Memory B cell (primary cell): ENCODE measurements around the gene PMIS2.

Source experiments
- ATAC-seq: fragments of 150-1000 bp; cut with Tn5 transposase; 2 replicates; pipeline ENCODE4 v1.10.0; 2021; ENCODE audit warnings: low read depth, mild to moderate bottlenecking, moderate library complexity
- DNase-seq, 2 donors: peaks; one replicate each; pipeline ENCODE4 v3.0.0; 2022; ENCODE audit warnings: low spot score in 2 of 2
- H3K27ac Mint-ChIP-seq: one replicate; pipeline ENCODE4 v1.8.0; 2022; ENCODE audit warnings: mild to moderate bottlenecking, moderate library complexity, mixed read lengths
- H3K27me3 Mint-ChIP-seq: one replicate; pipeline ENCODE4 v1.8.0; 2022; ENCODE audit warnings: mixed read lengths
- H3K36me3 Mint-ChIP-seq: one replicate; pipeline ENCODE4 v1.8.0; 2022; ENCODE audit warnings: mild to moderate bottlenecking, mixed read lengths
- H3K4me1 Mint-ChIP-seq: one replicate; pipeline ENCODE4 v1.8.0; 2022; ENCODE audit warnings: mixed read lengths
- H3K4me3 Mint-ChIP-seq: one replicate; pipeline ENCODE4 v1.8.0; 2022; ENCODE audit warnings: mild to moderate bottlenecking, moderate library complexity, mixed read lengths
- H3K9me3 Mint-ChIP-seq: one replicate; pipeline ENCODE4 v1.8.0; 2022; ENCODE audit warnings: mixed read lengths

Gene PMIS2

DNA sequence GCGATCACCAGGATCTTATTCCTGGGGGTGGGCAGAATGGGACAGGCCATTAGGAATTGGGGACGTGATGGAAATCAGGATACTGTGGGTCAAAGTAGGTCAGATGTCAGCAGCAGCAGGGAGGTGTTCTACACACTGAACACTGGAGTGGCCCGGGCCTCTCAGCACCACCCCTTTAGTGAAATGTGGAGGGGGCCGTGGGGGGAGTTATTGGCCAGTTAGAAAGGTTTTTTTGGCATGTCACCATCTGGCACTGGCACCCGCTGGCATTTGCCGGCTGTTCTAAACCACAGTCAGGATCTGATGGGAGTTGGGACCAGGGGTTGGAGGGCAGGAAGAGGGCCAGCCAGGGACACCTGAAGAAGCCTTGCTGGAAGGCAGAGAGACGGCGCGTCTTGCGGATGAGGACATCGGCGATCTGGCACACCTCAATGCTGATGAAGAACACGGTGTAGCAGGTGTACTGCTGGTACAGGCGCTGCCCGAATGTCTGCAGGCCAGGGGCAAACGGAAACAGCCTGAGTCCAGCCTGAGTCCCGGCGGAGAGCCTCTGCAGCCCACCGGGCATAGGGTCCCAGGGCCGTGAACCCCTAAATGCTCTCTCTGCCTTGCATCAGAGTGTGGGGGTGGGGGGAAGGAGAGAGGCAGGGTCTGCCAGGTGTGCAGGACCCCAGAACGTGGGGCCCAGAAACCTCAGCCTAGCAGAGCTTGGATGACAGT is 34.7 kb upstream of the PMIS2 start:
- Mint-ChIP-seq H3K27ac (no peak overlapping the region), H3K27me3 (peaks cover 11% of the 10 kb centered on the region), H3K4me1 (peaks cover 20% of the 10 kb centered on the region)

DNA sequence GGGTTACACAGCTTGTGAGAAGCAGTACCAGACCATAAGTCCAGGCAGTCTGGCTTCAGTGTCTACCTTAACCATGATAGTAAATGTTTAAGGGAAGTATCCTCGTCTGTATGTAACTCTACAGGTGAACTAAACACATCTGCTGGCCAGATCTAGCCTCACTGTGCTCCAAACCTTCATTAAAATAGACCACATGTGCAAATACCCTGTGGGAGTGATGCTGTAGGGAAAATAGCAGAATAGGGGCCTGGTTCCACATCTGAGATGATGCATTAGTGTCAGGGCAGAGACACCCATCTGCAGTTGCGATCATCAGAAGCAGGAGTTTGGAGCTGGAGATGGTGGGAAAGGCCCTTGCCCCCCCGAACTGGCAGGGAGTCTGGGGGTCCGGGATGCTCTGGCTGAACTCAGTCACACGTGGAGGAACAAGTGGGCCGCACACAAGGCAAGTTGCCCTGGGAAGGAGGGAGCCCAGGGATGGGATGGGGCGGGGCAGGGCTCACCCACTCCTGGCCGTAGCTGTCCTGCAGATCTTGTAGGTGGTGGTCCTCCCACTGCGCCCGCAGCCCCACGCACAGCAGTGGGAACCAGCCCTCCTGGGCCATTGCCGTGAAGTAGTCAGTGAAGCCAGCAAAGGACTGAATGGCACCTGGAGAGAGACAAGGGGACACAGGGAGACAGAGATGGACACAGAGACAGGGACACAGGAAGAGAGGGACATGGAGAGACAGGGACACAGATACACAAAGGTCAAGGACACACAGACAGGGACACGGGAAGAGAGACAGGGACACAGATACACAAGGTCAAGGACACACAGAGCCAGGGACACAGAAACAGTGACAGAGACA is 33.2 kb upstream of the PMIS2 start:
- H3K27me3 Mint-ChIP-seq = peaks cover 18% of the 10 kb centered on the region
- no peak overlapping the region for H3K27ac Mint-ChIP-seq
- H3K9me3 Mint-ChIP-seq = no peaks in the 10 kb centered on the region
- H3K36me3 Mint-ChIP-seq = peaks cover 16% of the 10 kb centered on the region
- peaks cover 16% of the 10 kb centered on the region for H3K4me1 Mint-ChIP-seq
- ATAC-seq (no peak), DNase-seq (no peak)
- no peak overlapping the region for H3K4me3 Mint-ChIP-seq

More for the DNA sequence above, 34.7 kb upstream of the PMIS2 start:
- H3K4me3 Mint-ChIP-seq = no peak overlapping the region
- H3K9me3 Mint-ChIP-seq = no peaks in the 10 kb centered on the region
- DNase-seq (no peak), ATAC-seq (no peak)
- H3K36me3 Mint-ChIP-seq = peaks cover 19% of the 10 kb centered on the region

DNA sequence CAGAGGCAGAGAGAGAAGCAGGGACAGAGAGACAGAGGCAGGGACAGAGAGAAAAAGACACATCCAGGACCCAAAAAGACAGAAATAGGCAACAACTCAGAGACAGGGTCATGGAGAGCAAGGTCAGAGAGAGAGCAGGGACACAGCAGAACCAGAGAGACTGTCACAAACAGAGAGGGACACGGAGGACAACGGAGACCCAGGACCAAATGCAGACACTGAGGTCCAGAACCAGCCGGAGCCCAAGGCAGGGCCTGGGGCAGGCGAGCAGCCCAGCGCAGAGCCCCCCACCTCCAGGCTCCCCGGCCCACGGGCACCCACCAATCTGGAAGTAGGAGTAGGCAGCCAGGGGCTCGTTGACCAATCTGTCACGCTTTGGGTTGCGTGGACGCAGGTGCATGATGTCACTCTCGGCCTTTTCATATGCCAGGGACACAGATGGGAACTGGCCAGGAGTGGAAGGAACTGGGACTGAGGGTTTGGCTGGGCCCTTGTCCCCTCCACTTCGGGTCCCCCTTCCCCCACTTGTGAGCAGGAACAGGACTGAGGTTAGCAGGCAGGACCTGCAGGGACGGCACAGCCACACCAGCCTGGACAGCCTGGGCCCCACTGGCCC is 32.5 kb upstream of the PMIS2 start:
- ATAC-seq (no peak), DNase-seq (no peak)
- Mint-ChIP-seq H3K4me1 (peaks cover 15% of the 10 kb centered on the region), H3K9me3 (no peaks in the 10 kb centered on the region), H3K4me3 (no peak overlapping the region), H3K36me3 (peaks cover 14% of the 10 kb centered on the region), H3K27me3 (peaks cover 20% of the 10 kb centered on the region), H3K27ac (no peak overlapping the region)

DNA sequence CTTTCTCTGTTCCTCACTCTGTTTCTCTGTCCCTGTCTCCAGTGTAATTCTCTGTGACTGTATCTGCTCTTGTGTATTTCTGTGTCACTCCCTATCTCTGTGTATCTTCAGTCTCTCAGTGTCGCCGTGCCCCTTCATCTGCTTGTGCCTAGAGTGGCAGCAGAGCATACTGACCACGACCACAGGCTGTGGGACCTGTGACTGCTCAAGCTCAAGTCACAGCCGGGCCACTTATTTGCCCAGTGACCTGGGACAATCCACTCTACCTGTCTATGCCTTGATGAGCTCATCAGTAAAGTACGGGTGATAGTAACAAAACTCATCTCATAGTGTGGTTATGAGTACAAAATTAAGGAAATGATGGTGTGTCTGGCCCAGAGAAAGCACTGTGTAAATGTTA is 31.9 kb upstream of the PMIS2 start:
- H3K27me3 Mint-ChIP-seq = peaks cover 20% of the 10 kb centered on the region
- no peaks in the 10 kb centered on the region for H3K9me3 Mint-ChIP-seq
- no peak overlapping the region for H3K27ac Mint-ChIP-seq
- H3K36me3 Mint-ChIP-seq = peaks cover 12% of the 10 kb centered on the region
- ATAC-seq = no peak
- peaks cover 10% of the 10 kb centered on the region for H3K4me1 Mint-ChIP-seq
- no peak for DNase-seq
- no peak overlapping the region for H3K4me3 Mint-ChIP-seq

- ATAC-seq (no peak), DNase-seq (no peak)
- no peak overlapping the region for H3K4me3 Mint-ChIP-seq
- H3K4me1 Mint-ChIP-seq = peaks cover 12% of the 10 kb centered on the region
- H3K9me3 Mint-ChIP-seq = no peaks in the 10 kb centered on the region
- peaks cover 28% of the 10 kb centered on the region for H3K27me3 Mint-ChIP-seq
- no peak overlapping the region for H3K27ac Mint-ChIP-seq
- H3K36me3 Mint-ChIP-seq = peaks cover 7% of the 10 kb centered on the region
Measured at GRCh38 chr19:35555301-35556005, 30.5 kb upstream of the PMIS2 start.

DNA sequence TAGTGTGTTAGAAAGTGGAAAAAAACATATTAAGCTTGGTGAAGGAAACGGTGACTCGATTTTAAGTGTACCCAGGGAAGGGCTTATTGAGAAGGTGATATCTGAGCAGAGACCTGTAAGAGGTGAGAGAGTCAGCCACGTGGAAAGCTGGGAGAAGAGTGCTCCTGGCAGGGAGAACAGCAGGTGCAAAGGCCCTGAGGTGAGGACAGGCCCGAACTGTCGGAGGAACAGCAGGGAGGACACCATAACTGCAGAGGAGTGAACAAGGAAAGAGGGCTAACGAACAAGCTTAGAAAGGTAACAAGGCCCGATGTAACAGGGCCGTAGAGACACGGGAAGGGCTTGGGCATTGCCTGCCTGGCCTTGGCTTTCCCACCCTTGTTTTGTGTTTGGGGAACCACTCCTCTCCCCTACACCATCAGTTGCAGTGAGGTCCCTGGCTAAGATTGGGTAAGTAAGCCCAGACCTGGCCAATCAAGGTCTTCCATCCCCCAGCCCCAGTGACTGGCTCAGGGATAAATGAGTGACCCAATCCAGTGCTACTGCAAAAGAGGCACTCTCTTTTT is 29.9 kb upstream of the PMIS2 start:
- DNase-seq (no peak), ATAC-seq (no peak)
- H3K36me3 Mint-ChIP-seq = peaks cover 2% of the 10 kb centered on the region
- H3K4me3 Mint-ChIP-seq = no peak overlapping the region
- H3K4me1 Mint-ChIP-seq = peaks cover 12% of the 10 kb centered on the region
- no peak overlapping the region for H3K27ac Mint-ChIP-seq
- peaks cover 30% of the 10 kb centered on the region for H3K27me3 Mint-ChIP-seq
- no peaks in the 10 kb centered on the region for H3K9me3 Mint-ChIP-seq

DNA sequence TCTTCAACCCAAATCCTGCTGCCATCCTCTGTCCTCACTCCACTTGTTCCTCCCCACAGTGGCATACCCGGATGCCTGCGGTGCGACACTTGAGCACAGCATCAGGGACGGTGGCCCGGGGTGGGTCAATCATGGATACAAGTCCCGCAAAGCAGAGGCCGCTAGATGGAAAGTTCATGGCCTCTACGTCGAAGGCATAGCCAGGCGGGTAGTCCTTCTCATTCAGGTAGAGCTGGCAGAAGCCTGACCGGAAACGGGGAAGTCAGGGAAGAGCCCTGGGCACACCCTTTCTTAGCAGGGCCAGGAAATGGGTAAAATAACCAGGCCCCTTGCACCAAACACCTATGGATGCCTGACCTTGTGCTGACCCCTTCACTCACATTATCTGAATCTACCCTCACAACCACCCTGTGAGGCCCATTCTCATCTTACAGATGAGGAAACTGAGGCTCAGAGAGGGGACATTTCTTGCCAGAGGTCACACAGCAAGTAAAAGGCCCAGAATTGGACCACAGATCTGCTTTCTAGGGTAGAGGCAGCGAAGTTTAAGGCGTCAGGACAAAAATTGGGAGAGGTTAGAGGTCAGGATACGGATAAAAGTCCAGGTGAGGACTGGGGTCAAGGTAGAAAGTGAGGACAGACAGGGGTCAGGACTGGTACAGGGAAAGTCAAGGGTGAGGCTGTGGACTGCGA is 29.0 kb upstream of the PMIS2 start:
- H3K9me3 Mint-ChIP-seq = no peaks in the 10 kb centered on the region
- DNase-seq = no peak
- no peak overlapping the region for H3K27ac Mint-ChIP-seq
- no peak for ATAC-seq
- H3K36me3 Mint-ChIP-seq = peaks cover 2% of the 10 kb centered on the region
- peak overlapping the region; percentile 74 for H3K4me3 Mint-ChIP-seq
- peaks cover 17% of the 10 kb centered on the region for H3K4me1 Mint-ChIP-seq
- peaks cover 36% of the 10 kb centered on the region for H3K27me3 Mint-ChIP-seq

DNA sequence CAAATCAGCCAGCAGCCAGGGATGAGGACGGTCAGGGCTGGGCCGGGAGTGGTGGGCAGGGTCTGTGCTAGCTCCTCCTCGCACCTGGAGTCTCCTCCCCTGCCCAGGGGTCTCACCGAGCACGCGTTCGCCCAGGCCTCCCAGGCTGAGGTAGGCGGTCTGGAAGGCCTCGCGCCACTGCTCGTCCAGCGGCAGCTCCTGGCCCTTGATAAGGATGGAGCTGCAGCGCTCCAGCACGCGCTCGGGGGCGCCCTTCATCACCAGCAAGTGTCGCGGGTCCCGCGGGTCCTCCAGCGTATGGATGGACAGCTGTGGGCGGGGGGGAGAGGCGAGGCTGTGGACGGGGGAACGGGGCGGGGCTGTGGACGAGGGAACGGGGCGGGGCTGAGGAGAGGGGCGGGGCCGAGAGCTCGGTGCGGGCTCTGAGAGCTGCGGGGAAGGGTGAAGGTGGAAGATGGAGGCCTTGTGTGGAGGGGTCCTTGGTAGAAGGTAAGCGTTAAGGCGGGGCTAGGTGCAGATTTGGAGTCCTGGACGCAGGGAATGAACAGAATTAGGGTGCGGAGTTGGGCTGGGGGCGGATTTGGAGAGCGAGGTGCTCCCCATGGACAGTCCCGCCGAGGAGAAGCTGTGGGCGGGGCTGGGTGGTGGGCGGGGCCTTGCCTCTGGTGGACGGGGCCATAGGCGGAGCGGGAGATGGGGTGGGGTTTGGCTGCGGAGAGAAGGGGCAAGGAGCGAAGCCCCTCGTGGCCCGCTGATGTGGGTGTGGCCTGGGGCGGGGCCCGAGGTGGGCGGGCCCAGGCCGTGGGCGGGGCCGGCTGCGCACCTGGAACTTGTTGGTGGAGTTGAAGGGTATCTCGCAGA is 28.2 kb upstream of the PMIS2 start:
- Mint-ChIP-seq H3K4me1 (peaks cover 19% of the 10 kb centered on the region), H3K9me3 (no peaks in the 10 kb centered on the region), H3K27me3 (peaks cover 41% of the 10 kb centered on the region), H3K4me3 (peak overlapping the region; percentile 74), H3K27ac (no peak overlapping the region), H3K36me3 (peaks cover 4% of the 10 kb centered on the region)
- peak; percentile 28 for ATAC-seq
- DNase-seq = no peak

- H3K4me3 Mint-ChIP-seq = no peak overlapping the region
- peaks cover 19% of the 10 kb centered on the region for H3K4me1 Mint-ChIP-seq
- no peak overlapping the region for H3K27ac Mint-ChIP-seq
- peaks cover 4% of the 10 kb centered on the region for H3K36me3 Mint-ChIP-seq
- DNase-seq (no peak), ATAC-seq (peak; percentile 9)
- H3K9me3 Mint-ChIP-seq = no peaks in the 10 kb centered on the region
- peaks cover 44% of the 10 kb centered on the region for H3K27me3 Mint-ChIP-seq
Measured at GRCh38 chr19:35558400-35559280, 27.3 kb upstream of the PMIS2 start.

DNA sequence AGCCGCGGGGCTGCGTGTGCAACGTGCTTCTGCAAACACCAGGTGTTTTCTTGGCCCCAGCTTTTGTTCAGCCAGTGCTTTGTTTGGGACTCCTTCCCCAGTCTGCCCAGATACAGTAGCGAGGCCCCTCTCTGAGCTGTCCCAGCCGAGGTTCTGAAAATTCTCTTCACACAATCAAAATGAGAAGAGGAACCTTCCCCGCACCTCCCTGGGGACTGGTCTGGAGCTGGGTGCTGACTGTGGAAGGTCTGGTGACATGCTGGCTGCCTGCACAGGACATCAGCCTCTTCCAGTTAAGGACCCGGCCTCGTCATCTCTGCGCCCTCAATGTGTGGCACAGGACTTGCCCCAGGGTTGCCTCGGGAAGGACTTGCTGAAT is 26.7 kb upstream of the PMIS2 start:
- Mint-ChIP-seq H3K9me3 (no peaks in the 10 kb centered on the region), H3K4me1 (peaks cover 19% of the 10 kb centered on the region), H3K4me3 (no peak overlapping the region), H3K36me3 (peaks cover 4% of the 10 kb centered on the region), H3K27ac (no peak overlapping the region), H3K27me3 (peaks cover 43% of the 10 kb centered on the region)
- peak; percentile 59 to 70 for DNase-seq
- peak; percentile 94 for ATAC-seq

- ATAC-seq = no peak
- Mint-ChIP-seq H3K36me3 (peaks cover 4% of the 10 kb centered on the region), H3K4me3 (no peak overlapping the region), H3K4me1 (peaks cover 19% of the 10 kb centered on the region), H3K27ac (no peak overlapping the region), H3K9me3 (no peaks in the 10 kb centered on the region), H3K27me3 (peaks cover 43% of the 10 kb centered on the region)
- DNase-seq = no peak
Measured at GRCh38 chr19:35559781-35560180, 26.2 kb upstream of the PMIS2 start.

GRCh38 chr19:35560271-35560670 is 25.7 kb upstream of the PMIS2 start:
- H3K27me3 Mint-ChIP-seq = peaks cover 43% of the 10 kb centered on the region
- no peaks in the 10 kb centered on the region for H3K9me3 Mint-ChIP-seq
- DNase-seq (no peak), ATAC-seq (no peak)
- H3K36me3 Mint-ChIP-seq = peaks cover 4% of the 10 kb centered on the region
- H3K27ac Mint-ChIP-seq = no peak overlapping the region
- H3K4me3 Mint-ChIP-seq = no peak overlapping the region
- H3K4me1 Mint-ChIP-seq = peaks cover 19% of the 10 kb centered on the region
